Stimulated activated naive CD4-positive, alpha-beta T cell (primary cell): ENCODE measurements around the gene ABR.
A peak's percentile ranks its signal among the peaks of the same experiment; 100 is the strongest.
"Not testable (repeated sequence)": the region's sequence is repeated elsewhere in the genome, so short reads cannot be mapped to it uniquely, and the experiment has no call there.

Experiments
- DNase-seq, 6 experiments: peaks; one replicate each; lab custom pipeline; 2025; lab: John Stamatoyannopoulos, UW

The ABR gene

DNA sequence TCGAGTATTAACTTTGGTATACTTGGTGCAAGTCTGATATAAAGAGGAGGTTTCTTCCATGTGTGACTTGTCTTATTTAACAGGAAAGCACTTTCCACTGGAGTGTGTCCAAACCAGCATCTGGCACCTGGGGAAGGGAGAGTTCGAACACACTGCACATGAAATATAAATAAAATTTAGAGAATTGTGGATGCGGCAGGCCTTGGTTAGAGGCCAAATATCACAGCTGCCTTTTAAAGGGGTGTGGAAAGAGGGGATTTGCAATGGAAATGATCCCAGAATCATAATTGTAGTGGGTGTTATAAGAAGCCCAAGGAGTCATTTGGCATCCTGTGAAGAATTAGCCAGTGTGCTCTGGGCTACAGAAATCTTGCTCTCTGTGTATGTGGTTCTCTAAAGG, 195.9 kb downstream of the ABR start:
- DNase-seq: no peak

DNA sequence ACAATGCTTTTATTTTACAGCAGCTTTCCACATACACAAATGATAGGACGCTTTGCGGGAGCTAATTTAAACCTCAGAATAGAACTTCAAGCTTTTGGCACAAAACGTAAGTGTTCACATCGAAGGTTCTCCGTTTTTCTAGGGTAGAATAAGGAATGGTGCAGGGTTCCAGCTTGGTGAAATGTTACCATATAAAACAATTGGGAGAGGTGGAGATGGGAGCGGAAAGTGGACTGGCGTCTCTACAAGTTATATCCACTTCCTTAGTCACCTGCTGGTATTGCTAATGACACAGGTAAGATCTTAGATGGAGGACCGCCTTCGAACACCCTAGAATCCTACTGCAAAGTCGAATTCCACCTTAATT, 198.5 kb downstream of the ABR start:
- DNase-seq: no peak

DNA sequence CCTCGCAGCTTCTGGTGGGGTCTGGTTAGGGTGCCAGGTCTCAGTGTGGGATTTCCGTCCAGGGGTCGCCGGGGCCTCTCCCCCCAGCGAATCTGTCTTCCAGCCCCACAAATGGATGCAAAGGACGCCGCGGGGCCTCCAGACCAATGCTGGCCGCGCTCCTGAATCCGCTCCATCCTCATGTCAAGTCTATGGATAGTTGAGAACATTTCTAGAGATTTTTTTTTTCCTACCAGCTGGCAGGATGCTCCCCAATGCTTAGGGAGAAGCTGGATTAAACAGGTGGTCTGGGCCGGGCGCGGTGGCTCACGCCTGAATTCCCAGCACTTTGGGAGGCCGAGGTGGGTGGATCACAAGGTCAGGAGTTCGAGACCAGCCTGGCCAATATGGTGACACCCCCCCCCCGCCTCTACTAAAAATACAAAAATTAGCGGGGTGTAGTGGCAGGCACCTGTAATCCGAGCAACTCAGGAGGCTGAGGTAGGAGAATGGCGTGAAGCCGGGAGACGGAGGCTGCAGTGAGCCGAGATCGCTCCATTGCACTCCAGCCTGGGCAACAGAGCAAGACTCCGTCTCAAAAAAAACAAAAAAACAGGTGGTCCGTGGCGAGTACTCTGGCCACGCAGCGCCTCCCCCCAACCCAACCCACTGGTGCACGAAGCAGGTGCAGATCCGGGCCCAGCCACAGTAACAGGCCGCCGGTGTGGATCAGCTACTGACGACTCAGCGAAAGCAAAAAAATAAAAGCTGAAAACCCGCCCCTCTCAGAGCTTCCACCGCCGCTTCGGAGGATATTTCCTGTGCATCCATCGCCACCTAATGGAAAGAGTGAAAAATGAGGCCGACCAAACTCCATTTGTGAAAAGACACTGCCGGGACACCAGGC, 199.1 kb downstream of the ABR start:
- DNase-seq: peak; percentile 57 to 89 (median 82)

DNA sequence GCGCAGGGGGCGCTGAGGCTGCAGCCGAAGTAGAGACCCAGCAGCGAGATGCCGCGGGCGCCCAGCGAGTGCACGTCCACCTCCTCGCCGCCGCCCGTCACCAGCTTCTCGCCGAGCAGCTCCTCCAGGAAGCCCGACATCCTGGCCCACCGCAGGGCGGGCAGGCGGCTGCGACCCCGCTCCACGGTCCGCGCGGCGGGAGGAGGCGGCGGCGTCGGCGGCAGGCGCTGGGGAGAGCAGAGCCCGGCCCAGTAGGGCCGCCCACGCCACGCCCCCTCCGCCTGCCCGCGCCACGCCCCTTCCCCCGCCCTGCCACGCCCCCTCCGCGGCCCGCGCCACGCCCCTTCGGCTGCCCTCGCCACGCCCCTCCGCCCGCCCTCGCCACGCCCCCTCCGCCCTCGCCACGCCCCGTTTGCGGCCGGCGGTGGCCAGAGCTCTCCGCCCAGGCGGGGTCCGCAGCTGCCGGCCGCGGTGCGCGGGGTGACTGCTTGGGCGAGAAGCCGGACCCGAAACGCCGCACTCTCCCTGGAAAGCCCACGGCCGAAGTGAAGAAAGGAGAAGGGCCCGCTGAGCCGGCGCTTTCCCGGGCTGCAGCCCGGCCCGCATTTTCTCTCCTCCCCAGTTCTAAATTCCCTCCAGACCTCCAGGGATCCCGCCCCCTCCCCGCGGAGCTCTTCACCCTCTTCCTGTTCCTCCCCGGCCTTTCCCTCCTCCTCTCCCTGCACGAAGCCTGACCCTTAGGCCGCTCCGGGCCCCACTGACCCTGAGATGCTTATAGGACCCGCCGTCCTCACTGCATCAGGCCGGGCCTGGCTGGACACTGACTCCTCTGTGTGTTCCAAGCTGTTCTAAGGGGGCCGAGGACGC, 200.0 kb downstream of the ABR start, which contains the start of gene NXN:
Gene NXN, minus strand, starts transcription at position 238 of the 867 bp plus-strand sequence.
- peak; percentile 57 to 92 (median 86) for DNase-seq

DNA sequence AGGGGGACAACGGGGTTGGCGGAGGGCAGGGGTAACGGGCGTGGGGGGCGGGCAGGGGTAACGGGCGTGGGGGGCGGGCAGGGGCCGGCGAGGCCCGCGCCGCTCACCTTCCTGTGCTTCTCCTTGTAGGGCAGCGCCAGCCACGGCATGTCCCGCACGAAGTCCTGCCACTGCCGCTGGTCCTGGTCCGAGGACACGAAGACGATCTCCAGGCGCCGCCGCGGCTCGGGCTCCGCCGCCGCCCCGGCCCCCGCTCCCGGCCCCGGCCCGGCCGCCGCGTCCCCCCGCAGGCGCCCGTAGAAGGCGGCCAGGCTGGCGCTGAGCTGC, 200.6 kb downstream of the ABR start:
- no peak for DNase-seq

DNA sequence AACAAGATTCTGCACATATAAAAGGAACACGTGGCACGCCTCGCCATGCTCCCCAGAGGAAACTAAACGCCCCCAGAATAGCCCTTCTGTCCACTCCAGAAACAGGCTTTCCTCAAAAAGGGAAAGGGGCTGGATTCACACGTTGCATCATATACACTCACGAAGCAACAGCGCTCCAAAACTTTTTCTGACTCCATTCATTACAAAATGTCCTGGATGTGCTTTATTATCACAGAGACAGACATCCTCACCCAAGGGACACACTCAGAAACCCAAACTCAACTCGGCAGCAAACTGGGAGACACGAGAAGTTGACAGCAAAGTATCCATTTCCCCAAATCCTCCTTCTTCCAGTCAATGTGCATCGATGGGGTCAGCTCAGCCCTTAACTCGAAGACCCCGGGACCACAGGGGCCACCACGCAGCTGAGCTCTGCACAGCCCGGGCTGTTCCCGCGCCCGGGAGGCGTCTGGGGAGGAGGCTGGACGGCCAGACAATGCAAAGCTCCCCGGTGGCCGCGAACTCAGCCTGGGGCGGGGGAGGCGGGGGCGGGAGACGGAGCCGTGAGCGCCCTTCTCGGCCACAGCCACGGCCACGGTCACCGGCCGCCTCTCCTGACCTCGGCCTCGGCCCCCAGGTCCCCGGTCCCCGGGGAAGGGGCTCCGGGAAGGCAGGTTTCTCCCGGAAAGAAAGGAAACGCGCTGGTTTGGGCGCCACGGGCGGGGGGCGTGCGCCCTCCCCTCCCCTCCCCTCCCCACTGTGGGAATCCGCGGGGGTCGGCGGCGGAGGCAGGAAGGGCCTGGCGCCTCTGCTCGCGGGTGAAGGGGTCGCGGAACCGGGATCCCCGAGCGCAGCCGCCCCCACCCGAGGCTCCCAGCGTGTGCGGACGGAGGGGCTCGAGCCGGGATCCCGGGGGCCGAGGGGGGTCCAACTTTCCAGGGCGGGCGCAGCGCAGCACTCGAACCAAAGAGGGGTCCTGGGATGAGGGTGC, 201.4 kb downstream of the ABR start:
- DNase-seq: peak in 3 of 6 experiments; percentile 5 to 40 (median 13)

DNA sequence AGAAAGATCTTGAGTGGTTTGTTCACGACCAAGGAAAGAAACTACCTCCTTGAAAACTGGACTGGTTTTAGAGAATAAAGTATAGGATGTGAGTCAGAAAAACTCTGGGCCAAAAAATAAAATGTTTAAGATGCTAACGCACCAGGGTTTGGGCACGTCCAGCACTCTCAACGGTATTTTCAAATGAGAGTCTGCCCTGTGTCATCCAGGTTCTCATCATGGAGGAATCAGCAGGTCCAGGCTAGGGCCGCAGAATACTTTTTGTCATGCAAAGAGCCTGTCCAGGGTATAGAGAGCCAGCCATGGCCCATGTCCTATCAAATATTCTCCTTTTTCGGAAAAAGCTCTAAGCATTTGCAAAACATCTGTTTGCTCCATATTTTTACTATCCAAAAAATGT, 202.6 kb downstream of the ABR start:
- no peak for DNase-seq

DNA sequence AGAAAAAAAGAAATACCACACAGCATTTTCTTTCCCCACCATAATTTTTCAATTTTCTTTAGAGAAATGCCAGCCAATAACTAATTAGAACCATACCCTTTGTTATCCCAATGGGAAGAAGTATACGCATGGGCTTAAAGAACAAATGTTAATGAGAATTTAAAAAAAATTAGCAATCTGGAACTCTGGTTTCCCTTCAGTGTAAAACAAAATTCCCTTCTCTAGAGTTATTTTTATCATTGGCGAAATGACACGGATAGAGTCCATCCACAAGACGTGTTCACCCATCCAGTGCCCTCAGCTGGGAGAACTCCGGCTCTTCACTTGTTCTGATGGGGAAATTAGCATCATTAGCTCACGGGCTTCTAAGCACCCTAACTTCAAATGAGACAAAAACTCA, 203.5 kb downstream of the ABR start:
- DNase-seq: no peak

DNA sequence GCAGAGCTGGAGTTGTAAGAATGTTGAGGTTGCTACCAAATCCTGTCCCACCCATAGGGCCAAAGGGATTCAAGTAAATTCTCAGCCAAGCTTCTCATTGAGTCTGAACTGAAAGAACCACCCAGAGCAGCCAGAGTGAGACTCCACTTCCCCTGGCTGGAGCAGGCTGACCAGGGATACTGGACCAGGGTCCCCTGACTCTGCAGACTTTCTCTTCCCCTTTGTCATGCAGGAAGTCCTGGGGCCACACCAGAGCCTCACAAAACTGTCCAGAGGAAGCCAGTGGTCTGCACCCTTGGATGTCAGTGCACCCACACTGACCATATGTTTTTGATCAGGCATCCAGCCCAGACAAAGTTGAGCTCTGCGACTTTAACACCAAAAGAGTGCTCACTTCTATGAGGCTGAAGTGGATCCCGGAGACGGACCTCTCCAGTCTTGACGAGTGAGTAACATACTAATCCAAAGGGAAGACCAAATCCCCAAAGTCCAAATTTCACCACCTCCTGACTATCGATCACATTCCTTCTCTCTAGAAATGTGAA, 204.3 kb downstream of the ABR start:
- no peak for DNase-seq

DNA sequence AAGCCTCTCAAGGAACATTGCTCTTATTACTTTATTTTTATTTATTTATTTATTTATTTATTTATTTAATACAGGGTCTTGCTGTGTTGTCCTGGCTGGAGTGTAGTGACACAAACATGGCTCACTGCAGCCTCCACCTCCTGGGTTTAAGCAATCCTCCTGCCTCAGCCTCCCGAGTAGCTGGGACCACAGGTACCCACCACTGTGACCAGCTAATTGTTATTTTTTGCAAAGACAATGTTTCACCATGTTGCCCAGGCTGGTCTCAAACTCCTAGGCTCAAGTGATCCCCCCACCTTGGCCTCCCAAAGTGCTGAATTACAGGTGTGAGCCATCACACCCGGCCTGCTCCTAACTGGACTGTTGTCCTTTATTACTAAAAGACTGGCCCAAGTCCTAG, 205.0 kb downstream of the ABR start:
- not testable (repeated sequence) for DNase-seq

DNA sequence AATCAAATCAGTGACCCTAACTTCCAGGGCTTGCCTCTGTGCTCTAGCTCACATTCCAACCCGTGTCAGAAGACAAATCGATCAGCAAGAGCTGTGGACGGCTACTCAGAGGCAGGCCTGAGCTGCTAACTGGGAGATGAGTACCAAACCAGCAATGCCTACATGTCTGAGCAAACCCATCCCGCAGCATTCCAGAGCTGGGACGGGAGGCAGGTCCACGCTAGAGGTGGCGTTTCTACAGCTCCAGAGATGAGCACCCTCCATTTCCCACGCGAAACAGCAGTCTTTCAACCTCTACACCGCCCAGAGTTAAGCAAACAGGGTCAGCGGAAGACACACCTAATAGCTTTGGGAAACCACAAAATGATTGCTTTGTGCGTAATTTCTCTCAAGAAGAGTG, 206.7 kb downstream of the ABR start:
- no peak for DNase-seq

DNA sequence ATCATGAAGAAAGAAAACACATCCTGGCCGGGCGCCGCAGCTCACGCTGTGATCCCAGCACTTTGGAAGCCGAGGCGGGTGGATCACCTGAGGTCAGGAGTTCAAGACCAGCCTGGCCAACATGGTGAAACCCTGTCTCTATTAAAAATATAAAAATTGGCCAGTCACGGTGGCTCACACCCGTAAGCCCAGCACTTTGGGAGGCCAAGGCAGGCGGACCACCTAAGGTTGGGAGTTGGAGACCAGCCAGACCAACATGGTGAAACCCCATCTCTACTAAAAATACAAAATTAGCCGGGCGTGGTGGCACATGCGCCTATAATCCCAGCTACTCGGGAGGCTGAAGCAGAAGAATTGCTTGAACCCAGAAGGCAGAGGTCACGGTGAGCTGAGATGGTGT, 207.9 kb downstream of the ABR start:
- DNase-seq: not testable (repeated sequence)

DNA sequence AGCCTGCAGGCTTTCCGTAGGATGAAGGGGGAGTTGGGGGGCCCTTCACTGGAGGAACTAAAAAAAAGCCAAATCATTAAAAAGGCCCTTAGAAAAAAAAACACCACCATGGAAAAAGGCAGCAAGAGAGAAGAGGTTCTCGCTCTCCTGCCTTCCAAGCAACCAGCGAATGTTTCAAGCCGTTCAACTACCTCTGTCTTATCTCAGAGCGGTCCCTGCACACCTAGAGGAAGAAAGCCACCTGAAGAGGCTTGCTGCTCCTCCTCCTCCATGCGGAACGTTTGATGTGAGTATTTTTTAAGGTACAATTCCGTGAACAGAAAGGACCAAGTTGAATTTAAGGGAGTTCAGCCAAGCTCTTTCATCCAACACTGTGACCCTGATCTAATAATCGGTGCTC, 209.4 kb downstream of the ABR start:
- DNase-seq: no peak

DNA sequence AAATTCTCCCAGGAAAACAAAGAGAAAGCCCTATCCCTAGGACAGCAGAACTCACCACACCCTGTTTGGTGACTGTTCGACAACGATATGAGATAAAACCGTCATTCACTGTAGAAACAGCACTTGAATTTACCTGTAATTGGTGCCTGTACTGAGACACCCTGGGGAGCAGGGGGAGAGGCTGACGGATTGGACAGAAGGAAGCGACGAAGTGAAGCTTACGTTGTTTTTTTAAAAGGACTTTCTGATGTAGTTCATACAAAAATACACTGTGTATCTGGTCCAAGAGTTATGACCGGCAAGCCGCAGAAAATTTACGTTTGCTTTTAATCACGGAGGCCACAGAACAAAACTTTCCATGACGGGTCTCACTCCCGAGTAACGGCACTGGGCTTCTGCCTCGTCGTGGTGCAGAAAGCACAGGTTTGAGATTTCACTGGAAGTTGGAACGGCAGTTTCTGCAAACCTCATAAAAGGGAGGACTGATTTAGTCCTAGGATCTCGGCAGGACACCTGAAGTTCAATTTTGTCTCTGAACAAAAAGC, 209.9 kb downstream of the ABR start:
- no peak for DNase-seq

DNA sequence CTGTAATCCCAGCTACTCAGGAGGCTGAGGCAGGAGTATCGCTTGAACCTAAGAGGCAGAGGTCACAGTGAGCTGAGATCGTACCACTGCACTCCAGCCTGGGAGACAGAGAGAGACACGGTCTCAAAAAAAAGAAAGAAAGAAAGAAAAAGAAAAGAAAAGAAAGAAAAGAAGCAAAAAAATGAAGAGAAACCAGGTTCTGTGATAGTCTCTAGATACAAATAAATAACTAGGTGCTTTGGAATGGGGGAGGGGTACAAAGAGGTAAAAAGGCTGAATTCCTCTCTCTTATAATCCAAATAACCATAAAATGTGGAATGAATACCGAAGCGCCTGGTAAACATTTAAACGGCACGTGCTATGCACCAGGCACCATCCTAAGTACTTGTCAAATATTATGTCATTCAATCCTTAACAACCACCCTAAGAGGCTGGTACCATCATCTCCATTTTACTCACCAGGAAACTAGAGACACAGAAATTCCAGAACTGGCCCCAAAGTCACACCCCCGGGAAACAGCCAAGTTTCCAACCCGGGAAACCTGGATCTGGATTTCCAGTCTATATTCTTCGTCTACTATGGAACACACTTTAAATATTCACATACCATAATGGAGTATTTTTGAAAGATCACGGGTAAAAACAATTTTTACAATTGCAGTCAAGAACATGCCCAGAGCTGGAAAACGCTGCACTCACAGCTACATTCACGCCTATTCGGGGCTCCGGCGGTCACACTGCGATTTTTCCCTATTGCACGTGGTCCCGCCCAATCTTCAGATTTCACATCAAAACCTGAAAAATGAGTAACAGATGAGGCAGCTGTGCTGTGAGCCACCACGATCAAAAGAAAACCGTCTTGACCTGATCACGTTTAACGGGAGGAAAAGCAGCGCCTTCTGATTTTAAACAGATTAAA, 210.7 kb downstream of the ABR start:
- DNase-seq: no peak

DNA sequence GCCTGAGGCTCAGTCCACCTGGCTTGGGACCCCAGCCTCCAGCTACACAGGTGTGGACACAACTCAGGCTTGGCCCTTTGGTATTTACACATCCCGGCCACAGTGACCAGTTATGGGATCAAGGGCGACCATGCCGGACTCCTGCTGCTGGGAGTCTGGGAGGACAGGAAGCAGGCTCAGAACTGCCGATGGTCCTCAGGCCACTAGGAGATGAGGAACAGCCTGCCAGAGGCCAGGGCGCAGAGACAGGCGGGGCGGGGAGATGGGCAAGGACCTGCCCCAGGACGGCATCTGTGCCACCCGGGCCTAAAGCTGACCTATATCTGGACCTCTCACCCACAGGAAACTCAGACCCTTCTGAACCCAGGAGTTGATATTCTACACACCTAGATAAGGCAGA, 212.7 kb downstream of the ABR start:
- DNase-seq: no peak

DNA sequence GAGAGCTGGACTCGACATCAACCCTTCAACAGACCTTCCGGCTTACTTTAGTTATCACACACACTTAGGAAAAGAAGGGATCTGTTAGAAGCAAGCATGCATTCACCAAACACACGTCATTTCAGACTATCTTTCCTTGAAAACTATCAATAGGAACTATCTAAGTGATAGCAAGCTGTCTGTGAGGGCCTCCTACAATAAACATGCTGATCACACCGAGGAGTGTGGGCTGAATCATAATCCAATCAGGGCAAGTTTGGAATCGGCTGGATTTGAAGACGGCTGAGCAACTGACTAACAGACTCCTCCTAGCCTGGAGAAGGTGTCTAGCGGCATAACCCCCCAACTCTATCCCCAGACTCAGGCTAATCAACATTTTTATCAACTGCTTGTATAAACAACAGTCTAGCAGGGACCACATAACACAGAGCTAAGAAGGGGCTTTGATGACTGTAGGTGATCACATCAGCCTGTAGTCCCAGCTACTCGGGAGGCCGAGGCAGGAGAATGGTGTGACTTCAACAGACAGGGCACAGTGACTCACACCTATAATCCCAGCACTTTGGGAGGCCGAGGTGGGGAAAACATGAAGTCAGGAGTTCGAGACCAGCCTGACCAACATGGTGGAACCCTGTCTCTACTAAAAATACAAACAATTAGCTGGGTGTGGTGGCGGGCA, 214.3 kb downstream of the ABR start:
- no peak for DNase-seq

DNA sequence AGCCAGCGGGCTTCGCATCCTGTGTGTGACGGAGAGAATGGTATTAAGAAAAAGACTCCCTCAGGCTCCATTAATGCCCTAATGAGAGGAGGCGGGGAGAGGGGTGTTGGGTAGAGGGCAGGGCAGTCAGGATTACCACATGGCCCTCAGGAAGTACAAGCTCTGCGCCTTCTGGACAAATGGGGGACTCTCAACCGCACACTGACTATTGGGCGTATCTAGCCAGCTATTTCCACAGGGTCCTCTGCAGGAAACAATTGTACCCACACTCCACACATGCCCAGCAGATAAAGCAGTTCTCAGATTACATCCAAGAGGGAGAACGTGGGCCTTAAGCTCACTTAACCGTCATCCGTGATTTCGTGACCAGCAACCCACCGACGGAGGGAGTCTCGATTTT, 214.9 kb downstream of the ABR start:
- no peak for DNase-seq

DNA sequence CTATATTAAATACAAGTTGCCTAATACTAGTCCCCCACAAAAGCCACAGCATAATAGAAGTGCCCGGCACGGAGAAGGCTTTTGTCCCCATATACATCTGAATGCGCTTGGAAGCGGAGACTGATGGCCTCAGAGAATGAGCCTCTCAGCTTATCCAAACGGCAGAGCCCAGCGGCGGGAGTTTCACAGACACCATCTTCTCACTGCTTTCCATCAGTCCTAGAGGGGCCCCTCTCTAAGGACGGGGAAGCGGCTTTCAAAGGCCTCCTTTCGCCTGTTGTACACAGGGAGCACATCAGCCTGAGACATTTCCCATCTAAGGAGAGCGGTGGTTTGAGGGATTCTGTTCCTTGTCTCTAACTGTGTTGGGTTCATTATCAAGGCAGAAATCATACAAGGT, 217.1 kb downstream of the ABR start:
- DNase-seq: no peak

DNA sequence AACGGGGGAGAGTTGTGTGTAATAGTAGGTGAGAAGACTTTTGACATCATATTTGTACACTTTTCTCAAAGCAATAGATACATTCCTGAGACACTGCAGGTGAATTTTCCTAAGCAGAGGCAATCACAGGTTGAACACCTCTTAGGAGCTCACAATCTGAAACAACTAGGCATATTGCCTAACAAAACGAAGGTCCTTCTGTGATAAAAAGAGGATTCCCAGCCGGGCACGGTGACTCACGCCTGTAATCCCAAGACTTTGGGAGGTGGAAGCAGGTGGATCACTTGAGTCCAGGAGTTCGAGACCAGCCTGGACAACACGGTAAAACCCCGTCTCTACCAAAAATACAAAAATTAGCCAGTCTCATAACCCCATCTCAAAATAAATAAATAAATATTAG, 217.6 kb downstream of the ABR start:
- DNase-seq: no peak
